Uterus (tissue), 2 donors: Measurements from ENCODE around the gene AMH.

Experiments used
- POLR2A ChIP-seq, 2 donors: fragments of 450-650 bp; IDR thresholded peaks; one replicate each; pipeline ENCODE4 v1.6.1; 2016; ENCODE audit warnings: antibody characterized with exemption in 2 of 2, mild to moderate bottlenecking in 1 of 2, moderate library complexity in 1 of 2
- TF ChIP-seq, protein P1 (sequence below), 4 experiments: fragments of 200-600 bp in 2 of 4; fragments of 450-650 bp in 2 of 4; sonication (generic) in 2 of 4; IDR thresholded peaks; one replicate each; pipeline ENCODE4 v1.5.1; 2016 to 2019; ENCODE audit warnings: antibody characterized with exemption in 4 of 4, mild to moderate bottlenecking in 2 of 4, moderate library complexity in 1 of 4

DNA sequence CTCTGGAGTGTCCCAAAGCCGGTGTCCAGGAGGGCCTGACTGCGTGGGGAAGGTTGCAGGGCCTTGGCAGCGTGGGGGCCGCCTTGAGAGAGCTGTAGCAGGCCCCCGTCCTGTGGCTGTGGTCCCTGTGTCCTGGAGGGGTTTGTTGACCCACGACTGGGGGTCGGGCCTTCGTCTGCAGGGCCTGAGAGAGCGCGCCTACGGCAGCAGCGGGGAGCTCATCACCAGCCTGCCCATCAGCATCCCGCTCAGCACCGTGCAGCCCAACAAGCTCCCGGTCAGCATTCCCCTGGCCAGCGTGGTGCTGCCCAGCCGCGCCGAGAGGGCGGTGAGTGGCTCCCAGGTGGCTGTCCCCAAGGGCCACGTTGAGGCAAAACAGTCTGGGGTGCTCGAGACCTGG lies 31.5 kb upstream of the AMH start:
- TF ChIP-seq POLR2A (IDR thresholded peaks at IDR 0.05): no peak
- TF ChIP-seq, protein P1, sequence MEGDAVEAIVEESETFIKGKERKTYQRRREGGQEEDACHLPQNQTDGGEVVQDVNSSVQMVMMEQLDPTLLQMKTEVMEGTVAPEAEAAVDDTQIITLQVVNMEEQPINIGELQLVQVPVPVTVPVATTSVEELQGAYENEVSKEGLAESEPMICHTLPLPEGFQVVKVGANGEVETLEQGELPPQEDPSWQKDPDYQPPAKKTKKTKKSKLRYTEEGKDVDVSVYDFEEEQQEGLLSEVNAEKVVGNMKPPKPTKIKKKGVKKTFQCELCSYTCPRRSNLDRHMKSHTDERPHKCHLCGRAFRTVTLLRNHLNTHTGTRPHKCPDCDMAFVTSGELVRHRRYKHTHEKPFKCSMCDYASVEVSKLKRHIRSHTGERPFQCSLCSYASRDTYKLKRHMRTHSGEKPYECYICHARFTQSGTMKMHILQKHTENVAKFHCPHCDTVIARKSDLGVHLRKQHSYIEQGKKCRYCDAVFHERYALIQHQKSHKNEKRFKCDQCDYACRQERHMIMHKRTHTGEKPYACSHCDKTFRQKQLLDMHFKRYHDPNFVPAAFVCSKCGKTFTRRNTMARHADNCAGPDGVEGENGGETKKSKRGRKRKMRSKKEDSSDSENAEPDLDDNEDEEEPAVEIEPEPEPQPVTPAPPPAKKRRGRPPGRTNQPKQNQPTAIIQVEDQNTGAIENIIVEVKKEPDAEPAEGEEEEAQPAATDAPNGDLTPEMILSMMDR (IDR thresholded peaks at IDR 0.05): no peak
